ENCODE measurements around the gene SETD3.

SETD3 gene

GRCh38 chr14:99454246-99454645, 26.4 kb downstream of the SETD3 start:
- no peak for DNase-seq

GRCh38 chr14:99452968-99453367, 27.7 kb downstream of the SETD3 start:
- DNase-seq = no peak

GRCh38 chr14:99451234-99451633, 29.4 kb downstream of the SETD3 start:
- no peak for DNase-seq

- DNase-seq = no peak
Observed at GRCh38 chr14:99450266-99450665, 30.4 kb downstream of the SETD3 start.

GRCh38 chr14:99447739-99448138, 32.9 kb downstream of the SETD3 start:
- no peak for DNase-seq

- DNase-seq = no peak
Observed at GRCh38 chr14:99445931-99446330, 34.7 kb downstream of the SETD3 start.

GRCh38 chr14:99441918-99442317, 38.7 kb downstream of the SETD3 start:
- DNase-seq = no peak

- DNase-seq = no peak
Observed at GRCh38 chr14:99441157-99441870, 39.3 kb downstream of the SETD3 start.

GRCh38 chr14:99440278-99440677, 40.4 kb downstream of the SETD3 start:
- DNase-seq = no peak

- DNase-seq = no peak
Observed at GRCh38 chr14:99437706-99438105, 43.0 kb downstream of the SETD3 start.

GRCh38 chr14:99436247-99437180, 44.1 kb downstream of the SETD3 start:
- no peak for DNase-seq

- no peak for DNase-seq
Observed at GRCh38 chr14:99435327-99435726, 45.3 kb downstream of the SETD3 start.

- no peak for DNase-seq
Observed at GRCh38 chr14:99432485-99432884, 48.2 kb downstream of the SETD3 start.

GRCh38 chr14:99431986-99432385, 48.7 kb downstream of the SETD3 start:
- no peak for DNase-seq

GRCh38 chr14:99430491-99430890, 50.2 kb downstream of the SETD3 start:
- no peak for DNase-seq

- no peak for DNase-seq
Observed at GRCh38 chr14:99427632-99428300, 52.9 kb downstream of the SETD3 start.

- DNase-seq = no peak
Observed at GRCh38 chr14:99426813-99427346, 53.8 kb downstream of the SETD3 start.

- no peak for DNase-seq
Observed at GRCh38 chr14:99426265-99426664, 54.4 kb downstream of the SETD3 start.

- no peak for DNase-seq
Observed at GRCh38 chr14:99425272-99425681, 55.4 kb downstream of the SETD3 start.

- DNase-seq = no peak
Observed at GRCh38 chr14:99424306-99424877, 56.3 kb downstream of the SETD3 start.

- no peak for DNase-seq
Observed at GRCh38 chr14:99423434-99423833, 57.2 kb downstream of the SETD3 start.

- DNase-seq = no peak
Observed at GRCh38 chr14:99422228-99423010, 58.2 kb downstream of the SETD3 start.
